Measurements from ENCODE around the gene PRKCH. TPM values are rescaled to one million over a fixed set of nuclear protein-coding genes. Genes with fewer than 3 reads are reported as not detected.

Gene PRKCH
- total RNA-seq, 1 experiment from 2014 or later = 18.3 TPM

DNA sequence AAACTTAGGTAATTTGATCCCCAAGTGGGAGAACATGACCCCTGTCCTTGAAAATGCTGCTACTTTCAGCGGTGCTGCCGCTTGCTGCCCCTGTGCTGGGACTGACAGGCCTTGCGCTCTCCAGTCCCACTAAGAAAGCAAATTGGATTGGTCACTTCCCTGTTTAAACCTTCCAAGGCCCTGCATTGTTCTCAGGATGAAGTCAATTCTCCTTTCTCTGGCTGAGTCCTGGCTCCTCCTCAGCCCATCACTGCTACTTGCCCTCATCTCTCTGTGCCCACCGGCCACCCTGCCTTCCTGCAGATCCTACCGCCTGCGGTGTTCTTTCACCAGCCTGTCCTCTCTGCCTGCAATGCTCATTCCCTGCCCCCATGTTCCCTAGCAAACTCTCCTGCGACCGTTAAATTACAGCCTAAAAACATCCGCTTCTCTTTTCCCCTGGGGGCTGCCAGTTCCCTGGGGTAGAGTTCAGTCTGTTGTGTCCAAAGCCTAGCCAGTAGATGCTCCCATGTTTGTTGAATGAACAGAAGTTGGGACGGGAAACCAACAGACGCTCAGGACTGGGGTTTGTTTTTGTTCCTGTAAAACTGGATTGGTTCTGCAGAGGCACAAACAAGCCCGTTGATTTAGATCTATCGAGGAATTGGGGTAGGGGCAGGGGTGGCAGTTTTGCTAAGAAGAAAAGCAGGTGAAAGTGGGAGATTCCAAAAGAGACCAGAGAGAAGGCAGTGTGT is 246.6 kb downstream of the PRKCH start:
- ChIA-PET POLR2A (no interaction called here), CTCF (no interaction called here)
- Histone ChIP-seq H3K9me3 (no peaks in the 10 kb centered on the region), H3K36me3 (ENCODE audit: control insufficient read depth, insufficient read depth, low read length) (no peaks in the 10 kb centered on the region), H3K27me3 (replicated peaks; ENCODE audit: control insufficient read depth, insufficient read depth, low read length) (no peaks in the 10 kb centered on the region), H3K4me3 (ENCODE audit: low read depth, low read length) (no peak overlapping the region), H3K4me1 (peaks cover 47% of the 10 kb centered on the region)
- Mint-ChIP-seq H3K27ac (ENCODE audit: unreplicated experiment) (no peak overlapping the region), H3K4me3 (ENCODE audit: unreplicated experiment) (peak overlapping the region; percentile 26), H3K4me1 (ENCODE audit: low read depth, unreplicated experiment) (peaks cover 53% of the 10 kb centered on the region), H3K27me3 (ENCODE audit: insufficient read depth, unreplicated experiment) (no peaks in the 10 kb centered on the region), H3K36me3 (ENCODE audit: insufficient read depth, unreplicated experiment) (peaks cover 1% of the 10 kb centered on the region), H3K9me3 (ENCODE audit: unreplicated experiment) (peaks cover 9% of the 10 kb centered on the region)
- no TSS peak for BruUV-seq (replicated peaks)
- DNase-seq = no peak
- TF ChIP-seq, protein P1, sequence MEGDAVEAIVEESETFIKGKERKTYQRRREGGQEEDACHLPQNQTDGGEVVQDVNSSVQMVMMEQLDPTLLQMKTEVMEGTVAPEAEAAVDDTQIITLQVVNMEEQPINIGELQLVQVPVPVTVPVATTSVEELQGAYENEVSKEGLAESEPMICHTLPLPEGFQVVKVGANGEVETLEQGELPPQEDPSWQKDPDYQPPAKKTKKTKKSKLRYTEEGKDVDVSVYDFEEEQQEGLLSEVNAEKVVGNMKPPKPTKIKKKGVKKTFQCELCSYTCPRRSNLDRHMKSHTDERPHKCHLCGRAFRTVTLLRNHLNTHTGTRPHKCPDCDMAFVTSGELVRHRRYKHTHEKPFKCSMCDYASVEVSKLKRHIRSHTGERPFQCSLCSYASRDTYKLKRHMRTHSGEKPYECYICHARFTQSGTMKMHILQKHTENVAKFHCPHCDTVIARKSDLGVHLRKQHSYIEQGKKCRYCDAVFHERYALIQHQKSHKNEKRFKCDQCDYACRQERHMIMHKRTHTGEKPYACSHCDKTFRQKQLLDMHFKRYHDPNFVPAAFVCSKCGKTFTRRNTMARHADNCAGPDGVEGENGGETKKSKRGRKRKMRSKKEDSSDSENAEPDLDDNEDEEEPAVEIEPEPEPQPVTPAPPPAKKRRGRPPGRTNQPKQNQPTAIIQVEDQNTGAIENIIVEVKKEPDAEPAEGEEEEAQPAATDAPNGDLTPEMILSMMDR (IDR thresholded peaks at IDR 0.05; ENCODE audit: insufficient read depth in 1 of 2, low read depth in 1 of 2, low read length in 1 of 2, severe bottlenecking in 1 of 2, unreplicated experiment in 1 of 2) = no peak
- intact Hi-C loops (cut with micrococcal nuclease; ENCODE audit: unreplicated experiment) = no loop called here

DNA sequence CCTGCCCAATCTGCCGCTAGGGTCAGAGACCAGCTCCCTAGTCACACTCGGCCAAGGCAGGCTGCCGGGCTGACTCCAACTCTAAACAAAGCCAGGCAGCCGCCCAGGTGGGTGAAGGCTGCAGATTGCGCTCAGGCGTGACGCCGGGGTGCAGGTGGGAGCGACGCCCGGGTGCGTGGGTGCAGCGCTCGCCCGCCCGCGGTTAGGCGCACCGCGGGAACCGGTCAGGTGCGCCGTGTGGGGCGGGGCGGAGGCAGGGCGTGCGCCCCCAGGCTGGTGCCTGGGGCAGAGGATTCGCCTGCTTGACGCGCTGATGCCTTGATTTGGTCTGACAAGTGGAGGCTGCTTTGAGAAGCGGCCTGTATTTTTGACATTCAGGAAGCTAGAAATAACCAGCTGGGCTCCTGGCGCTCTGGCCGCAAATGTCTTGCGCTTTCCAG is 247.2 kb downstream of the PRKCH start:
- TF ChIP-seq, protein P1 (IDR thresholded peaks at IDR 0.05; ENCODE audit: insufficient read depth in 1 of 2, low read depth in 1 of 2, low read length in 1 of 2, severe bottlenecking in 1 of 2, unreplicated experiment in 1 of 2) = no peak
- Mint-ChIP-seq H3K4me3 (ENCODE audit: unreplicated experiment) (peak overlapping the region; percentile 26), H3K36me3 (ENCODE audit: insufficient read depth, unreplicated experiment) (no peaks in the 10 kb centered on the region), H3K4me1 (ENCODE audit: low read depth, unreplicated experiment) (peaks cover 47% of the 10 kb centered on the region), H3K27ac (ENCODE audit: unreplicated experiment) (no peak overlapping the region), H3K9me3 (ENCODE audit: unreplicated experiment) (peaks cover 9% of the 10 kb centered on the region), H3K27me3 (ENCODE audit: insufficient read depth, unreplicated experiment) (no peaks in the 10 kb centered on the region)
- BruUV-seq (replicated peaks) = no TSS peak
- H3K36me3 ChIP-seq (ENCODE audit: control insufficient read depth, insufficient read depth, low read length) = no peaks in the 10 kb centered on the region
- DNase-seq = no peak
- peaks cover 44% of the 10 kb centered on the region for H3K4me1 ChIP-seq
- CTCF ChIA-PET = no interaction called here
- H3K4me3 ChIP-seq (ENCODE audit: low read depth, low read length) = no peak overlapping the region
- H3K9me3 ChIP-seq = no peaks in the 10 kb centered on the region
- POLR2A ChIA-PET = no interaction called here
- intact Hi-C loops (cut with micrococcal nuclease; ENCODE audit: unreplicated experiment) = no loop called here
- H3K27me3 ChIP-seq (replicated peaks; ENCODE audit: control insufficient read depth, insufficient read depth, low read length) = no peaks in the 10 kb centered on the region

DNA sequence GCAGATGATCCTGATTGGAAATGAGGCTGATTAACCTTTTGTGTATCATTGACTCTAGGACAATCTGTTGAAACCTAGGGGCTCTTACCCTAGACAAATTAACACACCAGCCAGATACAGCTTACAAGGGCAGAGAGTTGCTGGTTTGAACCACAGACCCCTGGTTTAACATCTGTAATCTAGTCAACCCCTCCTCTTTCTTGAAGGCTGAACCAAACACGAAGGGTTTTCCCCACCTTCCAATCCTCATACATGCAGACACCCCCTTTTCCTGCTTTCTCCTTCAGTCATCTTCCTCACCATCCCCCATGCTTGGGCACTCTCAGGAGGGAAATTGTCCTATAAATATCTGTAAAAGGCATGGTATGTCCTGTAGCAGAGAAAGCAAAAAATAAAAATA is 247.9 kb downstream of the PRKCH start:
- ChIA-PET POLR2A (no interaction called here), CTCF (no interaction called here)
- TF ChIP-seq, protein P1 (IDR thresholded peaks at IDR 0.05; ENCODE audit: insufficient read depth in 1 of 2, low read depth in 1 of 2, low read length in 1 of 2, severe bottlenecking in 1 of 2, unreplicated experiment in 1 of 2) = no peak
- BruUV-seq (replicated peaks) = no TSS peak
- Mint-ChIP-seq H3K36me3 (ENCODE audit: insufficient read depth, unreplicated experiment) (no peaks in the 10 kb centered on the region), H3K4me3 (ENCODE audit: unreplicated experiment) (no peak overlapping the region), H3K4me1 (ENCODE audit: low read depth, unreplicated experiment) (peaks cover 40% of the 10 kb centered on the region), H3K27ac (ENCODE audit: unreplicated experiment) (peak overlapping the region; percentile 64), H3K9me3 (ENCODE audit: unreplicated experiment) (peaks cover 9% of the 10 kb centered on the region), H3K27me3 (ENCODE audit: insufficient read depth, unreplicated experiment) (no peaks in the 10 kb centered on the region)
- H3K9me3 ChIP-seq = no peaks in the 10 kb centered on the region
- no peaks in the 10 kb centered on the region for H3K36me3 ChIP-seq (ENCODE audit: control insufficient read depth, insufficient read depth, low read length)
- H3K27me3 ChIP-seq (replicated peaks; ENCODE audit: control insufficient read depth, insufficient read depth, low read length) = no peaks in the 10 kb centered on the region
- H3K4me1 ChIP-seq = peaks cover 37% of the 10 kb centered on the region
- intact Hi-C loops (cut with micrococcal nuclease; ENCODE audit: unreplicated experiment) = no loop called here
- no peak for DNase-seq
- H3K4me3 ChIP-seq (ENCODE audit: low read depth, low read length) = no peak overlapping the region
